ENCODE measurements around the gene ATRX. TPM values are rescaled to one million over a fixed set of nuclear protein-coding genes. Genes with fewer than 3 reads are reported as not detected.

The ATRX gene
- total and polyA plus RNA-seq, 9 donors, result 21.8 to 123 (median 94.0) TPM

GRCh38 chrX:77719388-77719787, 66.6 kb downstream of the ATRX start:
- no peaks in the 10 kb centered on the region for H3K4me1 ChIP-seq (ENCODE audit: insufficient read depth)
- no peak for DNase-seq
- TF ChIP-seq EP300 (IDR thresholded peaks at IDR 0.05) (no peak), POLR2A (IDR thresholded peaks at IDR 0.05) (no peak)
- TF ChIP-seq, protein P1, sequence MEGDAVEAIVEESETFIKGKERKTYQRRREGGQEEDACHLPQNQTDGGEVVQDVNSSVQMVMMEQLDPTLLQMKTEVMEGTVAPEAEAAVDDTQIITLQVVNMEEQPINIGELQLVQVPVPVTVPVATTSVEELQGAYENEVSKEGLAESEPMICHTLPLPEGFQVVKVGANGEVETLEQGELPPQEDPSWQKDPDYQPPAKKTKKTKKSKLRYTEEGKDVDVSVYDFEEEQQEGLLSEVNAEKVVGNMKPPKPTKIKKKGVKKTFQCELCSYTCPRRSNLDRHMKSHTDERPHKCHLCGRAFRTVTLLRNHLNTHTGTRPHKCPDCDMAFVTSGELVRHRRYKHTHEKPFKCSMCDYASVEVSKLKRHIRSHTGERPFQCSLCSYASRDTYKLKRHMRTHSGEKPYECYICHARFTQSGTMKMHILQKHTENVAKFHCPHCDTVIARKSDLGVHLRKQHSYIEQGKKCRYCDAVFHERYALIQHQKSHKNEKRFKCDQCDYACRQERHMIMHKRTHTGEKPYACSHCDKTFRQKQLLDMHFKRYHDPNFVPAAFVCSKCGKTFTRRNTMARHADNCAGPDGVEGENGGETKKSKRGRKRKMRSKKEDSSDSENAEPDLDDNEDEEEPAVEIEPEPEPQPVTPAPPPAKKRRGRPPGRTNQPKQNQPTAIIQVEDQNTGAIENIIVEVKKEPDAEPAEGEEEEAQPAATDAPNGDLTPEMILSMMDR (IDR thresholded peaks at IDR 0.05), result no peak

GRCh38 chrX:77704881-77705280, 81.1 kb downstream of the ATRX start:
- no peak for DNase-seq
- 81 to 94% (median 87%) methylated on average over 5 to 6 of the region's 6 CpGs for WGBS, 3 donors
- no peaks in the 10 kb centered on the region for H3K36me3 ChIP-seq
- TF ChIP-seq POLR2A (IDR thresholded peaks at IDR 0.05) (no peak), EP300 (IDR thresholded peaks at IDR 0.05) (no peak)
- TF ChIP-seq, protein P1 (IDR thresholded peaks at IDR 0.05), result no peak
- H3K27ac ChIP-seq, result no peak overlapping the region
- no peaks in the 10 kb centered on the region for H3K27me3 ChIP-seq
- intact Hi-C loops (cut with DNase I), result no loop called here
- H3K9me3 ChIP-seq, result no peaks in the 10 kb centered on the region
- H3K4me3 ChIP-seq, result no peak overlapping the region
- no peaks in the 10 kb centered on the region for H3K4me1 ChIP-seq (ENCODE audit: insufficient read depth)

More at GRCh38 chrX:77719388-77719787, 66.6 kb downstream of the ATRX start:
- WGBS, 3 donors, result 85 to 88% (median 87%) methylated on average over 4 of the region's 4 CpGs
- H3K9me3 ChIP-seq, result no peaks in the 10 kb centered on the region
- H3K36me3 ChIP-seq, result no peaks in the 10 kb centered on the region
- intact Hi-C loops (cut with DNase I), result no loop called here
- H3K27ac ChIP-seq, result no peak overlapping the region
- no peaks in the 10 kb centered on the region for H3K27me3 ChIP-seq
- H3K4me3 ChIP-seq, result no peak overlapping the region

DNA sequence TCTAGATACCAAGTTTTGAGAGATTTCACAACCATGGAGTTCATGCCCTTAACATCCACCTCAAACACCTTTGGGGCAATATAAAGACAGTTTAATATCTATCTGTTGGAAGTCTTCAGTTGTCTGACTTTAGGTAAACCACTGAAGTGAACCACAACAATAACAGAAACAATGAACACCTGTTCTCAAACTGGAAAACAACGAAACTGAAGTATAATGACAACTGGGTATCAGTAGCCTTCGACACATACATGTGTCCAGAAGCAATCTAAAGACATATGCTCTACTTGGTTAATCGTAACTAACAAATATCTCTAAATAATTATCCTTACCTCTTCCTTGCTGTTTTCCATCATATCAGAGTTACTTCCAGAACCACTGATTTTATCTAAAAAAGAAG, 87.8 kb downstream of the ATRX start:
- Histone ChIP-seq H3K27me3 (no peaks in the 10 kb centered on the region), H3K27ac (no peak overlapping the region), H3K9me3 (no peaks in the 10 kb centered on the region), H3K4me1 (ENCODE audit: insufficient read depth) (no peaks in the 10 kb centered on the region), H3K36me3 (no peaks in the 10 kb centered on the region), H3K4me3 (no peak overlapping the region)
- no peak for DNase-seq
- intact Hi-C loops (cut with DNase I), result no loop called here
- 66 to 78% (median 73%) methylated on average over 3 of the region's 3 CpGs for WGBS, 3 donors
- TF ChIP-seq POLR2A (IDR thresholded peaks at IDR 0.05) (no peak), EP300 (IDR thresholded peaks at IDR 0.05) (no peak)
- TF ChIP-seq, protein P1 (IDR thresholded peaks at IDR 0.05), result no peak

DNA sequence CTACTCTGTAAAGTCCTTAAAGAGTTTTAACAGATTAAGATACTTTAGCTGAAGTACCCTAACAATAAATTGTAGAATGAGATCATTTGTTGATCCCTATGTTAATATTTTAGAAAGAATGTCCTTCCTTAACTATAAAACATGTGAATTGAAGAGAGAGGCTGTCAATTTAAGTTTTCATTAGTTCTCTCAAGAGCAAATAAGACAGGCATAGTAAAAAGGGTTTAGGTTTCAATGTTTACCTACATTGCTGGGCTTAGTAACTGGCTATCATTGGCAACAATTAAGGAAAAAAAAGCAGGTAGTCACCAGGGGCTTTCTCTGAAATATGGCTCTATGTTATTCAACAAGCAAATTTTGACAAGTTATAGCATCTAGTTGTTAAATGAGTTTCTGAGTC, 91.5 kb downstream of the ATRX start:
- no peak for TF ChIP-seq EP300 (IDR thresholded peaks at IDR 0.05)
- TF ChIP-seq, protein P1 (IDR thresholded peaks at IDR 0.05), result no peak
- TF ChIP-seq POLR2A (IDR thresholded peaks at IDR 0.05), result no peak
- H3K27me3 ChIP-seq, result no peaks in the 10 kb centered on the region
- DNase-seq, result no peak
- H3K4me3 ChIP-seq, result no peak overlapping the region
- H3K27ac ChIP-seq, result no peak overlapping the region
- no peaks in the 10 kb centered on the region for H3K9me3 ChIP-seq
- intact Hi-C loops (cut with DNase I), result no loop called here
- H3K36me3 ChIP-seq, result no peaks in the 10 kb centered on the region
- no peaks in the 10 kb centered on the region for H3K4me1 ChIP-seq (ENCODE audit: insufficient read depth)

- Histone ChIP-seq H3K9me3 (no peaks in the 10 kb centered on the region), H3K4me3 (no peak overlapping the region), H3K4me1 (ENCODE audit: insufficient read depth) (no peaks in the 10 kb centered on the region), H3K36me3 (no peaks in the 10 kb centered on the region), H3K27me3 (no peaks in the 10 kb centered on the region), H3K27ac (no peak overlapping the region)
- 74 to 78% (median 77%) methylated on average over 5 of the region's 5 CpGs for WGBS, 3 donors
- intact Hi-C loops (cut with DNase I), result no loop called here
- TF ChIP-seq POLR2A (IDR thresholded peaks at IDR 0.05) (no peak), EP300 (IDR thresholded peaks at IDR 0.05) (no peak)
- TF ChIP-seq, protein P1 (IDR thresholded peaks at IDR 0.05), result no peak
- no peak for DNase-seq
Measured at GRCh38 chrX:77693594-77693993, 92.4 kb downstream of the ATRX start.

All from ovary (tissue), 9 donors.